HFFc6 (cell line): ENCODE measurements around the gene TNFAIP8L1. TPM values are rescaled to one million over a fixed set of nuclear protein-coding genes. Genes with fewer than 3 reads are reported as not detected.

Source experiments
- DNase-seq: peaks from one replicate; pipeline ENCODE4 v3.0.0-alpha.2; 2018
- H3K27ac Mint-ChIP-seq: 2 replicates; pipeline ENCODE4 v1.8.0; 2020; ENCODE audit warnings: mild to moderate bottlenecking, mixed read lengths
- H3K27me3 Mint-ChIP-seq: 2 replicates; pipeline ENCODE4 v1.8.0; 2021; ENCODE audit warnings: mild to moderate bottlenecking, moderate library complexity, mixed read lengths; ENCODE audit not compliant: insufficient read depth
- H3K36me3 Mint-ChIP-seq: 2 replicates; pipeline ENCODE4 v1.8.0; 2021; ENCODE audit warnings: low read depth, mixed read lengths
- H3K4me1 Mint-ChIP-seq: 2 replicates; pipeline ENCODE4 v1.8.0; 2020; ENCODE audit warnings: low read depth, mixed read lengths
- H3K4me3 Mint-ChIP-seq: 2 replicates; pipeline ENCODE4 v1.8.0; 2020; ENCODE audit warnings: mild to moderate bottlenecking, moderate library complexity, mixed read lengths
- H3K9me3 Mint-ChIP-seq: 2 replicates; pipeline ENCODE4 v1.8.0; 2020; ENCODE audit warnings: mild to moderate bottlenecking, mixed read lengths
- CTCF ChIP-seq: fragments of 200-600 bp; sonication (generic); IDR thresholded peaks from 2 replicates; pipeline ENCODE4 v1.5.0; 2021; ENCODE audit warnings: antibody characterized with exemption, mild to moderate bottlenecking
- total RNA-seq, 6 experiments: library from RNA; stranded (reverse); fragmentation: NEBNext Ultra II Directional; extraction: Animal tissue kit (Norgen Biotek cat#: 25700); gene quantifications; 2 replicates in 1 of 6; 3 replicates in 5 of 6; pipeline ENCODE4 v1.2.3, GENCODE V29; 2021

TNFAIP8L1 gene
- total RNA-seq, 6 experiments from 2014 or later, result 4.5 to 8.2 (median 6.7) TPM

GRCh38 chr19:4657835-4658234 lies 18.5 kb downstream of the TNFAIP8L1 start:
- no peak for DNase-seq
- no peak for TF ChIP-seq CTCF
- Mint-ChIP-seq H3K36me3 (peaks cover 26% of the 10 kb centered on the region), H3K4me3 (no peak overlapping the region), H3K9me3 (no peaks in the 10 kb centered on the region), H3K27ac (no peak overlapping the region), H3K4me1 (peaks cover 6% of the 10 kb centered on the region), H3K27me3 (no peaks in the 10 kb centered on the region; the same call in 1 of the 2 replicates)

GRCh38 chr19:4660181-4660791 lies 21.0 kb downstream of the TNFAIP8L1 start:
- peaks cover 6% of the 10 kb centered on the region for H3K4me1 Mint-ChIP-seq
- no peak overlapping the region for H3K4me3 Mint-ChIP-seq
- H3K36me3 Mint-ChIP-seq, result peaks cover 16% of the 10 kb centered on the region
- TF ChIP-seq CTCF, result peak; percentile 56
- H3K27me3 Mint-ChIP-seq, result no peaks in the 10 kb centered on the region; the same call in 1 of the 2 replicates
- DNase-seq, result no peak
- H3K27ac Mint-ChIP-seq, result no peak overlapping the region
- no peaks in the 10 kb centered on the region for H3K9me3 Mint-ChIP-seq

GRCh38 chr19:4660993-4661392 lies 21.7 kb downstream of the TNFAIP8L1 start:
- H3K27ac Mint-ChIP-seq, result peak overlapping the region; percentile 33; the same call in 1 of the 2 replicates
- TF ChIP-seq CTCF, result no peak
- H3K36me3 Mint-ChIP-seq, result peaks cover 16% of the 10 kb centered on the region
- no peaks in the 10 kb centered on the region for H3K9me3 Mint-ChIP-seq
- H3K4me1 Mint-ChIP-seq, result peaks cover 6% of the 10 kb centered on the region
- no peak overlapping the region for H3K4me3 Mint-ChIP-seq
- DNase-seq, result no peak
- H3K27me3 Mint-ChIP-seq, result no peaks in the 10 kb centered on the region; the same call in 1 of the 2 replicates

- no peak overlapping the region for H3K4me3 Mint-ChIP-seq
- H3K36me3 Mint-ChIP-seq, result peaks cover 16% of the 10 kb centered on the region
These were observed 22.8 kb downstream of the TNFAIP8L1 start for GRCh38 chr19:4662020-4662695.

GRCh38 chr19:4662812-4663211 lies 23.5 kb downstream of the TNFAIP8L1 start:
- peaks cover 16% of the 10 kb centered on the region for H3K36me3 Mint-ChIP-seq
- no peaks in the 10 kb centered on the region; the same call in 1 of the 2 replicates for H3K27me3 Mint-ChIP-seq
- H3K9me3 Mint-ChIP-seq, result no peaks in the 10 kb centered on the region
- no peak for DNase-seq
- peaks cover 6% of the 10 kb centered on the region for H3K4me1 Mint-ChIP-seq
- TF ChIP-seq CTCF, result no peak
- H3K4me3 Mint-ChIP-seq, result no peak overlapping the region
- no peak overlapping the region for H3K27ac Mint-ChIP-seq

More at GRCh38 chr19:4662020-4662695, 22.8 kb downstream of the TNFAIP8L1 start:
- no peak for DNase-seq
- Mint-ChIP-seq H3K9me3 (no peaks in the 10 kb centered on the region), H3K4me1 (peaks cover 6% of the 10 kb centered on the region), H3K27ac (0 out of 2 replicates have a peak overlapping the region, but pooled peaks have one; percentile 17), H3K27me3 (no peaks in the 10 kb centered on the region; the same call in 1 of the 2 replicates)
- no peak for TF ChIP-seq CTCF
